Activated T-cell treated with anti-CD3 and anti-CD28 coated beads for 48 hours (primary cell): Measurements from ENCODE around the gene IL21R.

Source experiments
- DNase-seq: peaks from one replicate; pipeline ENCODE4 v3.0.0-alpha.2; 2020; ENCODE audit warnings: low read depth

Gene IL21R

GRCh38 chr16:27464626-27465482 lies 62.9 kb downstream of the IL21R start:
- DNase-seq = no peak

- no peak for DNase-seq
These were observed 63.5 kb downstream of the IL21R start for GRCh38 chr16:27465483-27465879.

DNA sequence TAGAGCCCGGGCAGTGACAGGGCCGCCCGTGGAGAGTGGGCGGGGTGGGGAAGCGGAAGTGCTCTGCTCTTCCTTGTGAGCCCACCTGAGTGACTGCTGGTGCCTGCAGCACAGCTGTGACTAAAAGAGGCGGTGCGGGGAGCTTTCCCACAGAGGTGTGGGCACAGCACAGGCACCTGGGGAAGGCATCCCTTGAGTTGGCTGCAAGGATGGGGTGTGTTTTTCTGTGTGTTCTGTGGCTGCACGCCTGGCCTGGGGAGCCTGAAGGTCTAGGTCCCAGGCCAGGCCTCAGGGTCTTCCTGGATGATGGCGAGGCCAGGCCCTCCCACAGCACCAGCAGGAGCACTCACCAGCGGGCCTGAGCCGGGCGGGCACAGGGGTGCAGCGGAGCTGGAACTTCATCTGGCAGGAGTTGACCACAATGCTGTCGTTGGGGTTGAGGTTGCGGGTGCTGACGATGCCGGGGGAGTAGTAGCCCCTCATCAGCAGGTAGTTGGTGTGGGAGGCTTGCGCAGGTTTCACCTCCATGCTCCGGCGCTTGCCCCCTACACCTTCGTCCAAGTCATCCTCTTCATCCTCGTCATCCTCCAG lies 67.1 kb downstream of the IL21R start:
- DNase-seq = no peak

DNA sequence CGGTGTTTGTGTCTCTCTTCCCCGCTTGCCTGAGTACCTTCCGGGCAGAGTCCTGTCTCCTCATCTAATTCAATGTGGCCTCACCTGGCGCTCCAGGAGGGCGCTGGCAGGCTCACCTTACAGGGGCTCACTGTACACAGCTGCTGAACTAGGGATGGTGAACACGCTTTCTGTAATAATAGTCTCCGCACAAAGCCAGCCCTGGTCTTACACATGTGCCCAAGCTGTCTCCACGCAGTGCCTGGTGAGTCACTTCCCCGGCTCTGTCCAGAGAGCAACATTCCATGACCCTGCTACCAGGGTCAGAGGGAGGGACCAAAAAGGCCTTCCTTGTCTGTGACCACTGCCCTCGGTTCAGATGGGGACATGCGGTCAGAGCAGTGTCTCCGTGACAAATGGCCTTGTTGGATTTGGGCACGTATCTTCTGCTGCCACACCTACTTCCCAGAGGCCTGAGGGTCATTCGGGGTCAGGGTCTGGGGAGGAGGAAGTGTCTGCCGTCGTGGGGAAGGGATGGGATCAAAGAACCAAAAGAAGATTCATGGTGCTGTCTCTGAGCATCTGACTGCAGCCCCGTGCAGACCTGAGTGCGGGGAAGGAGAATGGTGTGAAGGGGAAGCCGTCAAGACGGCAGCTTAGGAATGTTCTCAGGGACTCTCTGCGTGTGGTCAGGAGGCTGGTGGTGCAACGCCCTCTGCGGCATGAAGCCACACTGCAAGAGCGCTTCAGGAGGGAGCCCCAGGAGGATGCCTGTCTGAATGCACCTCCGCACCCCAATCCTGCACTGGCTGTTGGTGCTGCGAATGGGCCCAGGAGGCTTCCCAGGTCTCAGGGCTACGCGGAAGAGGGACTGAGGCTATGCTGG lies 68.8 kb downstream of the IL21R start:
- DNase-seq = no peak

GRCh38 chr16:27471661-27472060 lies 69.7 kb downstream of the IL21R start:
- no peak for DNase-seq

GRCh38 chr16:27472091-27473020 lies 70.4 kb downstream of the IL21R start:
- no peak for DNase-seq

DNA sequence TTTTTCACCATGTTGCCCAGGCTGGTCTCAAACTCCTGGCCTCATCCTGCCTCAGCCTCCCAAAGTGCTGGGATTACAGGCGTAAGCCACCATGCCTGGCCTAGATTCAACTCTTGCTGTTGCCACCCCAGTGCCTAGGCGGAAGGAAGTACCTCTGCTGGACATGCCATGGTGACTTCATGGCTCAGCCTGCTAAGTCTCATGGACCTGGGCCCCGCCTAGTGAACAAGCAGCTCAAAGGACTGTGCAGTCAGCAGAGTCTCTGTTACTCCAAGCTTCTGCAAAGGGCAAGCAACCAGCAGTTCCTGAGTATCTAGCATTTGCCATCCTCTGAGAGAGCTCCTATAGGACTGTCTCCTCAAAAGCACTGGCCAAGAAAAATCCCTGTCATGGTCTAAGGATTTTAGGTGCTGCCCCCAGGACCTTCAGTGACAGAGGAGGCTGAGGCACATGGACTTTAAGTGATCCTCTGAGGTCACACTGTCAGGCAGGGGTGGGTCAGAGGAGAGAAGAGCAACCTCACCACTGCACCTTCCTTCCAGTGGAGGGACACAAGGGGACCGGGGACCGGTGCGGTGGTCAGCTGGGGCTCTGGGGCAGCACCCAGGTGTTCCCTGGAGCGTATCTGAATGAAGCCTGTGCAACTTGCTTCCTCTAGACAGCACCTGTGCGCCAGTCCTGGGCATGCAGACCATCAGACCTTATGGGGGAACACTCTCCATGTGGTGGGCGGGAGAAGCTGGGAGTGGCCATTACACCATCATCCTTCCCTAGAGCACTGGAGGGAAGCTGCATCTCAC lies 71.3 kb downstream of the IL21R start:
- no peak for DNase-seq

DNA sequence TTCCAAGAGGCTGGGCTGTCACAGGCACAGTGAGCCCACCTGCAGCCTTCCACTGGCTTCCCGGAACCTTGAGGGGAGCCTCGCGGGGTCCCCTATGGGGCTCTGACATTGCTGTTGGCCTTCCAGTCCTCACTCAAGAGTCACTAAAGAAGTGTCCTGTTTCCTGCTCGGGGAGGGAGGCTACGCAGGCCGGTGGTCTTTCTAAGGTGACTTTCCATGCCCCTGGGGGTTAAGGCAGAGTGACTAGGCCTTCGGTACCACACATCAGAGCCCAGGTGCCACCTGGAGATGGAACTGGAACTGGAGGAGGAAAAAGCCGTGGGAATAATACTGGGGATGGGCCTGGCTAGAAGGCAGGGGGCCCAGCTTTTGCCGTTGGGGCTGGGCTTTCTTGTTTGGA lies 72.1 kb downstream of the IL21R start:
- no peak for DNase-seq

DNA sequence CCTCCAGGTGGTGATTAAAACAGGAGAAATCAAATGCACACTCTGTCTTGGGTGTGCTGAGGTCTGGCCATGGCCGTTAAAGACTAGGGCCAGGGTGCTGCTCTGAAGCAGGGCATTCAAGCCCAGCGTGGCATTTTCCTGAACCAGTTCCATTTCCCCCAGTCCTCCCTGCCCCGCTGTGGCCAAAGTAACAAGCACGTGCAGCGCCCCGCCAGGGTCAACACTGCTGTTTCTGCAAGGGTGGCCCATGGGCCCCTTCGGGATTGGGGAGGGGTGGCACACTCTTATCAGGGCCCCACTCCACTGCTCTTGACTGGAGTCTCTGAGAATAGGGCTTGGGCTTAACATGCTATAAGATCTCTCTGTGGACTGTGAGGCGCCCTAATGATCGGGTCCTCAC lies 72.9 kb downstream of the IL21R start:
- DNase-seq = no peak

DNA sequence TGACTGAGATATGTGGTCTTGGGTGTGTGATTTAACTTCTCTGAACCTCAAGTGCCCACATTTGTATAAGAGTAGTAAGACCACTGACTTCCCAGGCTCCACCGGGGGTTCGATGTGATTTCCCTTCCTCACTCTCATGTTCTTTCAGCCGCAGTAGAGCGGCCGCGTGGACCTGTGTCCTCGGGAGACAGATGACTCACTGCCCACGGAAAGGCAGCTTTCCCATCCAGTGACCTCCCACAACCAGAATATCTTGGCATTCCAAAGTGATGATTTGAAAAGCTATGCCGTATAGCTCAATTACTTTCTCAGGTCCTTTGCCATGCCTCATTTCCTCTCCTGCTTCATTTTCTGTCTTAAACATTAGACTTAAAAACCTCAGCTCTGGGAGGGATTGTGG lies 73.6 kb downstream of the IL21R start:
- DNase-seq = no peak

DNA sequence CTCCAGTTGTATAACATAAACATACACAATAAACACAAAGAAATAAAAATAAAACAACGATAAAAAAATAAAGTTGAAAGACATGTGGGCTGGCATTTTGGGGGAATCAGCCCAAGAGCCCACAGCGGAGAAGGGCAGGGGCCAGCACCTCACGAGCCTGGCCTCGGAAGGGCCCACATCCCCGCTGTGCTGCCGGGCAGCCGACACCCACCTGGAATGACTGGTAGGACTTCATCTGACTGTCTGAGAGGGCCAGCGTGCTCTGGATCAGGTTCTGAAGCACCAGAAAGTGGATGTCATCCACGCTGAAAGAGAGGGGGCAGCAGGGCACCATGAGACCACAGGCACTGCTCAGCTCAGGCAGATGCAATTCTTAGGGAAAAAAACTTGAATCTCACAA lies 74.3 kb downstream of the IL21R start:
- DNase-seq = no peak

GRCh38 chr16:27480761-27481160 lies 78.8 kb downstream of the IL21R start:
- no peak for DNase-seq

- DNase-seq = no peak
These were observed 79.4 kb downstream of the IL21R start for GRCh38 chr16:27481282-27481934.

GRCh38 chr16:27482397-27483087 lies 80.6 kb downstream of the IL21R start:
- DNase-seq = no peak

- DNase-seq = no peak
These were observed 81.1 kb downstream of the IL21R start for GRCh38 chr16:27483088-27483437.

- DNase-seq = no peak
These were observed 81.7 kb downstream of the IL21R start for GRCh38 chr16:27483624-27484023.

GRCh38 chr16:27485126-27485525 lies 83.2 kb downstream of the IL21R start:
- no peak for DNase-seq

GRCh38 chr16:27485811-27486210 lies 83.8 kb downstream of the IL21R start:
- DNase-seq = no peak

GRCh38 chr16:27486344-27486743 lies 84.4 kb downstream of the IL21R start:
- no peak for DNase-seq

DNA sequence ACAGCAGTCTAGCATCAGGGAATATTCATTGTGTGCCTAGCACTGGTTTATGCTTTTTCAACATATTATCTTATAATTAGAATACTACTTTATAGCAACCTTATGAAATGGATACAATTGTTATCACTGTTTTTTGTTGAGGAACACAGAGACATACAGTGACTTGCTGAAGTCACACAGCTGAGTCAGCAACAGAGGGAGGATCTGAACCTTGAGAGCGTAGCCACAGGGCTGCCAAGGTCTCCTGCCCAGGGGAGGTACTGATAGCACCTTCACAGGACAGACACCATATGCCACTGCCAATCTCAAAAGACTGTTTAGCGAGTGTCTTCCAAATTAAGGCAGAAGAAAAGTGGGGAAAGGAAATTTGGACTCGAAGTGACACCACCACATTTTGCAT lies 84.8 kb downstream of the IL21R start:
- DNase-seq = no peak
